Fibroblast of skin of left quadriceps (primary cell): Measurements from ENCODE around the gene PHLDA1.
"Not testable (repeated sequence)": the region's sequence is repeated elsewhere in the genome, so short reads cannot be mapped to it uniquely, and the experiment has no call there.

Experiments
- DNase-seq, 2 experiments: peaks; one replicate each; pipeline ENCODE4 v3.0.0-alpha.2; 2013; ENCODE audit warnings: low read depth in 2 of 2

The PHLDA1 gene

GRCh38 chr12:76018672-76019071 lies 12.9 kb downstream of the PHLDA1 start:
- no peak for DNase-seq

- no peak for DNase-seq
These were observed 13.5 kb downstream of the PHLDA1 start for GRCh38 chr12:76018111-76018510.

GRCh38 chr12:76014007-76014406 lies 17.6 kb downstream of the PHLDA1 start:
- DNase-seq = no peak

GRCh38 chr12:76013603-76014002 lies 18.0 kb downstream of the PHLDA1 start:
- DNase-seq = no peak

- no peak for DNase-seq
These were observed 18.9 kb downstream of the PHLDA1 start for GRCh38 chr12:76012644-76013043.

- DNase-seq = no peak
These were observed 20.7 kb downstream of the PHLDA1 start for GRCh38 chr12:76010732-76011458.

GRCh38 chr12:76008428-76008827 lies 23.1 kb downstream of the PHLDA1 start:
- DNase-seq = no peak

- DNase-seq = no peak
These were observed 23.9 kb downstream of the PHLDA1 start for GRCh38 chr12:76007640-76008039.

GRCh38 chr12:76006028-76006925 lies 25.3 kb downstream of the PHLDA1 start:
- no peak for DNase-seq

- no peak for DNase-seq
These were observed 28.3 kb downstream of the PHLDA1 start for GRCh38 chr12:76003355-76003638.

- DNase-seq = no peak
These were observed 28.8 kb downstream of the PHLDA1 start for GRCh38 chr12:76002598-76003354.

- no peak for DNase-seq
These were observed 33.1 kb downstream of the PHLDA1 start for GRCh38 chr12:75998292-75999063.

GRCh38 chr12:75997658-75998057 lies 33.9 kb downstream of the PHLDA1 start:
- DNase-seq = no peak

GRCh38 chr12:75996861-75997447 lies 34.6 kb downstream of the PHLDA1 start:
- DNase-seq = no peak

GRCh38 chr12:75995691-75996090 lies 35.9 kb downstream of the PHLDA1 start:
- DNase-seq = no peak

GRCh38 chr12:75994069-75994740 lies 37.4 kb downstream of the PHLDA1 start:
- no peak for DNase-seq

- DNase-seq = no peak
These were observed 39.8 kb downstream of the PHLDA1 start for GRCh38 chr12:75991753-75992152.

GRCh38 chr12:75990189-75990912 lies 41.2 kb downstream of the PHLDA1 start:
- no peak for DNase-seq

- not testable (repeated sequence) for DNase-seq
These were observed 43.9 kb downstream of the PHLDA1 start for GRCh38 chr12:75987709-75988108.
